ENCODE results near the gene LCP2. TPM values are rescaled to one million over a fixed set of nuclear protein-coding genes. Genes with fewer than 3 reads are reported as not detected.

Gene LCP2
- total RNA-seq (2021; ENCODE audit: unreplicated experiment) = 0.61 TPM
- polyA plus RNA-seq (2012) = not detected in 2 replicates
- Bru-seq, nascent RNA = percentile 5 among the genes with signal in this experiment
- not detected for BruChase-seq, experiment 1, labeled RNA remaining after a 6-hour chase
- BruChase-seq, experiment 2, labeled RNA remaining after a 2-hour chase = percentile 4 among the genes with signal in this experiment
- long read RNA-seq = 0 reads

- Histone ChIP-seq H3K4me1 (ENCODE audit: control insufficient read depth in 1 of 2, insufficient read depth in 2 of 2, low read length in 2 of 2) (no peaks in the 10 kb centered on the region), H3K9me2 (ENCODE audit: insufficient read depth) (no peaks in the 10 kb centered on the region), H3K27ac (ENCODE audit: low read depth, low read length) (no peak within 1 kb of the TSS), H3K36me3 (ENCODE audit: control insufficient read depth in 1 of 2, insufficient read depth in 2 of 2, low read length in 2 of 2) (no peaks in the 10 kb centered on the region), H3K79me2 (ENCODE audit: insufficient read depth, low read length) (no peaks in the 10 kb centered on the region), H3K9me3 (ENCODE audit: control insufficient read depth in 1 of 2, insufficient read depth in 1 of 2, low read depth in 1 of 2, low read length in 2 of 2) (no peaks in the 10 kb centered on the region), H3K27me3 (ENCODE audit: insufficient read depth, low read length) (peaks cover 47% of the 10 kb centered on the region), H3K9ac (ENCODE audit: low read length) (no peak within 1 kb of the TSS), H4K20me1 (ENCODE audit: insufficient read depth) (no peaks in the 10 kb centered on the region), H2AFZ (ENCODE audit: low read depth, low read length, poor library complexity, severe bottlenecking) (no peak within 1 kb of the TSS), H3K4me3 (replicated peaks in 1 of 2; ENCODE audit: low read depth in 1 of 2, low read length in 2 of 2) (no peak within 1 kb of the TSS), H3K4me2 (ENCODE audit: low read length) (no peak within 1 kb of the TSS)
- DNase-seq (ENCODE audit: low read depth, low spot score) (no peak), ATAC-seq (no peak)
- intact Hi-C loops (cut with micrococcal nuclease) = no loop called here
- ChIA-PET RAD21 (ENCODE audit: low non-redundant PET in 1 of 2, low total read pairs in 2 of 2, uncharacterized antibody in 2 of 2, unreplicated experiment in 2 of 2) (no interaction called here), CTCF (no interaction called here), POLR2A (no interaction called here)
- no TSS peak for BruUV-seq (replicated peaks)
- no peak for TF ChIP-seq ZFX (IDR thresholded peaks at IDR 0.05)
- no peak for TF ChIP-seq ZNF274 (IDR thresholded peaks at IDR 0.05; ENCODE audit: low read depth, low read length)
- TF ChIP-seq SIN3A (IDR thresholded peaks at IDR 0.05; ENCODE audit: low read depth) = no peak
- TF ChIP-seq POLR2A (IDR thresholded peaks at IDR 0.05; ENCODE audit: borderline replicate concordance, extremely low read depth, insufficient read depth, insufficient read length) = no peak
- TF ChIP-seq EGR1 (IDR thresholded peaks at IDR 0.05; ENCODE audit: low read depth) = no peak
- TF ChIP-seq CBX3 (IDR thresholded peaks at IDR 0.05; ENCODE audit: low read depth) = no peak
Measured at GRCh38 chr5:170297589-170298462, at the start of gene LCP2. LCP2 (minus strand) TSS chr5:170297777; CDS start chr5:170297611, 166 bp downstream.

- ChIA-PET CTCF (interaction anchor here (2.6 kb wide), 1 partner anchor 8 kb away, joined by 9 read pairs; no protein-coding TSS in a partner anchor), RAD21 (ENCODE audit: low non-redundant PET in 1 of 2, low total read pairs in 2 of 2, uncharacterized antibody in 2 of 2, unreplicated experiment in 2 of 2) (no interaction called here)
- no peak overlapping the region for H3K4me2 ChIP-seq (ENCODE audit: low read length)
- TF ChIP-seq ELF1 (IDR thresholded peaks at IDR 0.05; ENCODE audit: borderline replicate concordance, low read depth) = no peak
- TF ChIP-seq, protein P1, sequence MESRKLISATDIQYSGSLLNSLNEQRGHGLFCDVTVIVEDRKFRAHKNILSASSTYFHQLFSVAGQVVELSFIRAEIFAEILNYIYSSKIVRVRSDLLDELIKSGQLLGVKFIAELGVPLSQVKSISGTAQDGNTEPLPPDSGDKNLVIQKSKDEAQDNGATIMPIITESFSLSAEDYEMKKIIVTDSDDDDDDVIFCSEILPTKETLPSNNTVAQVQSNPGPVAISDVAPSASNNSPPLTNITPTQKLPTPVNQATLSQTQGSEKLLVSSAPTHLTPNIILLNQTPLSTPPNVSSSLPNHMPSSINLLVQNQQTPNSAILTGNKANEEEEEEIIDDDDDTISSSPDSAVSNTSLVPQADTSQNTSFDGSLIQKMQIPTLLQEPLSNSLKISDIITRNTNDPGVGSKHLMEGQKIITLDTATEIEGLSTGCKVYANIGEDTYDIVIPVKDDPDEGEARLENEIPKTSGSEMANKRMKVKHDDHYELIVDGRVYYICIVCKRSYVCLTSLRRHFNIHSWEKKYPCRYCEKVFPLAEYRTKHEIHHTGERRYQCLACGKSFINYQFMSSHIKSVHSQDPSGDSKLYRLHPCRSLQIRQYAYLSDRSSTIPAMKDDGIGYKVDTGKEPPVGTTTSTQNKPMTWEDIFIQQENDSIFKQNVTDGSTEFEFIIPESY (IDR thresholded peaks at IDR 0.05; ENCODE audit: extremely low read depth, insufficient replicate concordance, low read length) = no peak
- no peak for TF ChIP-seq CTCF (IDR thresholded peaks at IDR 0.05 in 2 of 3, conservative IDR thresholded peaks at IDR 0.05 in 1 of 3; ENCODE audit: borderline replicate concordance in 1 of 3, insufficient read depth in 1 of 3, low read depth in 2 of 3, low read length in 2 of 3)
- TF ChIP-seq, protein P2, sequence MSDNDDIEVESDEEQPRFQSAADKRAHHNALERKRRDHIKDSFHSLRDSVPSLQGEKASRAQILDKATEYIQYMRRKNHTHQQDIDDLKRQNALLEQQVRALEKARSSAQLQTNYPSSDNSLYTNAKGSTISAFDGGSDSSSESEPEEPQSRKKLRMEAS (IDR thresholded peaks at IDR 0.05) = no peak
- TF ChIP-seq FOSL1 (IDR thresholded peaks at IDR 0.05; ENCODE audit: low read depth) = no peak
- no peak for TF ChIP-seq SRF (IDR thresholded peaks at IDR 0.05; ENCODE audit: low read depth)
- TF ChIP-seq ZFX (IDR thresholded peaks at IDR 0.05) = no peak
- TF ChIP-seq POLR2AphosphoS5 (IDR thresholded peaks at IDR 0.05; ENCODE audit: low read depth, low read length) = no peak
- TF ChIP-seq SP1 (IDR thresholded peaks at IDR 0.05; ENCODE audit: low read depth) = no peak
- TF ChIP-seq YY1 (IDR thresholded peaks at IDR 0.05; ENCODE audit: extremely low read depth, insufficient replicate concordance, low read depth, low read length) = no peak
Measured at GRCh38 chr5:170347022-170347567, 49.5 kb upstream of the LCP2 start.

More at GRCh38 chr5:170347022-170347567, 49.5 kb upstream of the LCP2 start:
- Histone ChIP-seq H3K27ac (ENCODE audit: low read depth, low read length) (no peak overlapping the region), H4K20me1 (ENCODE audit: insufficient read depth) (no peaks in the 10 kb centered on the region), H3K9me2 (ENCODE audit: insufficient read depth) (no peaks in the 10 kb centered on the region), H3K9ac (ENCODE audit: low read length) (no peak overlapping the region), H3K4me1 (ENCODE audit: control insufficient read depth in 1 of 2, insufficient read depth in 2 of 2, low read length in 2 of 2) (no peaks in the 10 kb centered on the region), H3K79me2 (ENCODE audit: insufficient read depth, low read length) (no peaks in the 10 kb centered on the region), H3K4me3 (replicated peaks in 1 of 2; ENCODE audit: low read depth in 1 of 2, low read length in 2 of 2) (no peak overlapping the region), H3K9me3 (ENCODE audit: control insufficient read depth in 1 of 2, insufficient read depth in 1 of 2, low read depth in 1 of 2, low read length in 2 of 2) (no peaks in the 10 kb centered on the region), H3K36me3 (ENCODE audit: control insufficient read depth in 1 of 2, insufficient read depth in 2 of 2, low read length in 2 of 2) (no peaks in the 10 kb centered on the region), H3K27me3 (ENCODE audit: insufficient read depth, low read length) (peaks cover 79% of the 10 kb centered on the region), H2AFZ (ENCODE audit: low read depth, low read length, poor library complexity, severe bottlenecking) (no peak overlapping the region)
- no peak for DNase-seq (ENCODE audit: low read depth, low spot score)
- no peak for ATAC-seq
- POLR2A ChIA-PET = interaction anchor here (0.6 kb wide), 1 partner anchor 128 kb away, joined by 8 read pairs; no protein-coding TSS in a partner anchor
- intact Hi-C loops (cut with micrococcal nuclease) = no loop called here
- BruUV-seq (replicated peaks) = no TSS peak
